Lower lobe of right lung (tissue), 2 donors: ENCODE data around the gene FGF4. TPM values are rescaled to one million over a fixed set of nuclear protein-coding genes. Genes with fewer than 3 reads are reported as not detected.

ENCODE experiments used
- ATAC-seq, 2 donors: fragments of 200-7000 bp; cut with Tn5 transposase; one replicate each; pipeline ENCODE4 v1.9.1; 2020 to 2022; ENCODE audit warnings: mild to moderate bottlenecking in 2 of 2, moderate library complexity in 2 of 2
- DNase-seq: peaks from one replicate; pipeline ENCODE4 v3.0.0-alpha.2; 2020
- H3K27ac ChIP-seq: fragments of 200-600 bp; one replicate; pipeline ENCODE4 v1.8.0; 2022
- H3K27me3 ChIP-seq: fragments of 200-600 bp; one replicate; pipeline ENCODE4 v1.8.0; 2022; ENCODE audit warnings: low read depth
- H3K36me3 ChIP-seq: fragments of 200-600 bp; one replicate; pipeline ENCODE4 v1.8.0; 2022; ENCODE audit warnings: mild to moderate bottlenecking
- H3K4me1 ChIP-seq: fragments of 200-600 bp; one replicate; pipeline ENCODE4 v1.8.0; 2022
- H3K4me3 ChIP-seq: fragments of 200-600 bp; one replicate; pipeline ENCODE4 v1.8.0; 2022; ENCODE audit warnings: mild to moderate bottlenecking
- H3K9me3 ChIP-seq: fragments of 200-600 bp; one replicate; pipeline ENCODE4 v1.8.0; 2022
- CTCF ChIP-seq: fragments of 200-600 bp; IDR thresholded peaks from one replicate; pipeline ENCODE4 v1.8.0; 2022; ENCODE audit warnings: antibody characterized with exemption, mild to moderate bottlenecking
- intact Hi-C: fragments of 100-400 bp; cut with DNase I; formaldehyde crosslinking; loops from one replicate; pipeline ENCODE4 v1.11.0; 2022
- total RNA-seq: library from RNA; stranded (reverse); fragmentation: NEBNext Ultra II Directional; extraction: Animal tissue kit (Norgen Biotek cat#: 25700); gene quantifications from one replicate; pipeline ENCODE4 v1.2.1, GENCODE V29; 2021
- donor health status: DM: no; HTN: yes; CAD: no; lungs with severe emphysema.

Gene FGF4
- total RNA-seq, 1 donor from 2014 or later, result not detected

GRCh38 chr11:69815973-69816372 is 40.8 kb upstream of the FGF4 start:
- DNase-seq (no peak), ATAC-seq (no peak)
- Histone ChIP-seq H3K36me3 (no peaks in the 10 kb centered on the region), H3K4me1 (no peaks in the 10 kb centered on the region), H3K4me3 (no peak overlapping the region), H3K27ac (no peak overlapping the region), H3K27me3 (peaks cover 67% of the 10 kb centered on the region), H3K9me3 (no peaks in the 10 kb centered on the region)
- intact Hi-C loops, result no loop called here
- TF ChIP-seq CTCF, result no peak

GRCh38 chr11:69814902-69815301 is 39.8 kb upstream of the FGF4 start:
- no peak for TF ChIP-seq CTCF
- H3K36me3 ChIP-seq, result no peaks in the 10 kb centered on the region
- intact Hi-C loops, result no loop called here
- DNase-seq (no peak), ATAC-seq (no peak)
- H3K4me3 ChIP-seq, result no peak overlapping the region
- peaks cover 66% of the 10 kb centered on the region for H3K27me3 ChIP-seq
- H3K9me3 ChIP-seq, result no peaks in the 10 kb centered on the region
- no peaks in the 10 kb centered on the region for H3K4me1 ChIP-seq
- no peak overlapping the region for H3K27ac ChIP-seq

GRCh38 chr11:69814411-69814810 is 39.3 kb upstream of the FGF4 start:
- TF ChIP-seq CTCF, result no peak
- H3K27ac ChIP-seq, result no peak overlapping the region

GRCh38 chr11:69813839-69814238 is 38.7 kb upstream of the FGF4 start:
- H3K27me3 ChIP-seq, result peaks cover 59% of the 10 kb centered on the region
- TF ChIP-seq CTCF, result no peak

More at GRCh38 chr11:69814411-69814810, 39.3 kb upstream of the FGF4 start:
- Histone ChIP-seq H3K4me1 (no peaks in the 10 kb centered on the region), H3K4me3 (no peak overlapping the region), H3K27me3 (peaks cover 61% of the 10 kb centered on the region), H3K9me3 (no peaks in the 10 kb centered on the region), H3K36me3 (no peaks in the 10 kb centered on the region)
- intact Hi-C loops, result no loop called here
- DNase-seq (no peak), ATAC-seq (no peak)

GRCh38 chr11:69812946-69813345 is 37.8 kb upstream of the FGF4 start:
- Histone ChIP-seq H3K36me3 (no peaks in the 10 kb centered on the region), H3K9me3 (no peaks in the 10 kb centered on the region), H3K27me3 (peaks cover 59% of the 10 kb centered on the region), H3K27ac (no peak overlapping the region), H3K4me1 (no peaks in the 10 kb centered on the region), H3K4me3 (no peak overlapping the region)
- intact Hi-C loops, result no loop called here
- DNase-seq (no peak), ATAC-seq (no peak)
- no peak for TF ChIP-seq CTCF

More at GRCh38 chr11:69813839-69814238, 38.7 kb upstream of the FGF4 start:
- intact Hi-C loops, result no loop called here
- Histone ChIP-seq H3K4me1 (no peaks in the 10 kb centered on the region), H3K36me3 (no peaks in the 10 kb centered on the region), H3K9me3 (no peaks in the 10 kb centered on the region), H3K4me3 (no peak overlapping the region), H3K27ac (no peak overlapping the region)
- DNase-seq, result no peak
- ATAC-seq, result no peak

- H3K4me3 ChIP-seq, result no peak overlapping the region
- no peak overlapping the region for H3K27ac ChIP-seq
- no peaks in the 10 kb centered on the region for H3K4me1 ChIP-seq
- no peaks in the 10 kb centered on the region for H3K9me3 ChIP-seq
- no peaks in the 10 kb centered on the region for H3K36me3 ChIP-seq
- H3K27me3 ChIP-seq, result peaks cover 58% of the 10 kb centered on the region
- no peak for DNase-seq
- intact Hi-C loops, result no loop called here
- ATAC-seq, result no peak
- TF ChIP-seq CTCF, result no peak
Measured at GRCh38 chr11:69812256-69812655, 37.1 kb upstream of the FGF4 start.
